GM10847 (cell line): ENCODE data around the gene TNS4.

Experiments used
- POLR2A ChIP-seq: IDR thresholded peaks from 2 replicates; pipeline ENCODE4 v1.6.1; 2011; ENCODE audit not compliant: insufficient read length; ENCODE audit errors: extremely low read depth

TNS4 gene

DNA sequence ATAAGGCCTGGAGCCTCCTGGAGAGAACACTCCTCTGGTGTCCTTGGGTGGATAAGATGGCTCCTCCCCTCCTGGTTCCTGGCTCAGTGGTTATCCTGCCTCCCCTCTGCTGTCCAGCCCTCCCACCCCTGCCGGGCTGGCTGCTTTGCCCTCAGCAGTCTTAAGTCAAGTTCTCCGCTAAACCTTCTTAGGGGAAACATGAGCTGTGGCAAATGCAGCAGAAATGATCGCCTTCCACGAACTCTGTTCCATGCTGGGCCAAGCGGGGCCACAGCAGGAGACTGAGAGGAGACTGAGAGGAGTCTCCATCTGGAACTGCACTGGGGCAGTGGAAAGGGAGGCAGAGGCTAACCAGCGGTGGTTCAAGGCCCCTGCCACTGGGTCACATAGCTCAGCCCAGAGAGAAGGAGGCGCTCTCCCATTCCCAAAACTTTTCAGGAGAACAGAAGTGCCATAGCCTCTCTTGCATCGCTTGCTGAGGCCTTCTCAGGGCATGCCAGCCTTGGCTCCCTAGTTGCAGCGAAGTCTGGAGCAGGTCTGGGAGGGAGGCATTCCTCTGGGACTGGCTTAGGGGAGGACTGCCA is 26.9 kb downstream of the TNS4 start:
- TF ChIP-seq POLR2A, result no peak

DNA sequence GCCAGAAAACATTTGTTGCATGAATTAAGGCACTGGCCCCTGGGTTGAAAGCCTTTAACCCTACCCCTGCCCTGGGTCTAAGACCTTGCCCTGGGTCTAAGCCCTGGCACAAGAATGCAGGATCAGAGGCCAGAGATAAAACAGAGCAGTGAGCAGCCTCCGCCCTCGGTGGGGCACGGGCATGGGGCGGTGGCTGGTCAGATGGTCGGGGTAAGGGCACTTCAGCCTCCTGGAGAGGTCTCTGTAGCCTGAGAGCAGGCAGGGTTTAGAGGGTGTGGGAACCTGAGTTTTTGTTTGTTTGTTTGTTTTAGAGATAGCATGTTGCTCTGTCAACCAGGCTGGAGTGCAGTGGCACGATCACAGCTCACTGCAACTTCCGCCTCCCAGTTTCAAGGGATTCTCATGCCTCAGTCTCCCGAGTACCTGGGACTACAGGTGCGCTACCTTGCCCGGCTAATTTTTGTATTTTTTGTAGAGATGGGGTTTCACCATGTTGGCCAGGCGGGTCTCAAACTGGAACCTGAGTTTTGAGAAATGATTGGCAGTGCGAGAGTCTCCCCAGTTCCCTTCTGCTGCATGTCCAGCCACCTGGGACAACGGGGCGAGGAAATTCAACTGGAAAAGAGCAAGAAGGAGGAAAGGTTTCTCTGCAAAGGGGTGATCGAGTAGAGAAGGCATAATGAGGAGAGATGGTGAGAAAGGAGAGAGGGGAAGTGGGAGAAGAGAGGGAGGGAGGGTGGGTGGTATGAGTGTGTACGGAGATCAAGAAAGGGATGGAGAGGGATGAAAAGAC is 27.7 kb downstream of the TNS4 start:
- TF ChIP-seq POLR2A, result no peak

DNA sequence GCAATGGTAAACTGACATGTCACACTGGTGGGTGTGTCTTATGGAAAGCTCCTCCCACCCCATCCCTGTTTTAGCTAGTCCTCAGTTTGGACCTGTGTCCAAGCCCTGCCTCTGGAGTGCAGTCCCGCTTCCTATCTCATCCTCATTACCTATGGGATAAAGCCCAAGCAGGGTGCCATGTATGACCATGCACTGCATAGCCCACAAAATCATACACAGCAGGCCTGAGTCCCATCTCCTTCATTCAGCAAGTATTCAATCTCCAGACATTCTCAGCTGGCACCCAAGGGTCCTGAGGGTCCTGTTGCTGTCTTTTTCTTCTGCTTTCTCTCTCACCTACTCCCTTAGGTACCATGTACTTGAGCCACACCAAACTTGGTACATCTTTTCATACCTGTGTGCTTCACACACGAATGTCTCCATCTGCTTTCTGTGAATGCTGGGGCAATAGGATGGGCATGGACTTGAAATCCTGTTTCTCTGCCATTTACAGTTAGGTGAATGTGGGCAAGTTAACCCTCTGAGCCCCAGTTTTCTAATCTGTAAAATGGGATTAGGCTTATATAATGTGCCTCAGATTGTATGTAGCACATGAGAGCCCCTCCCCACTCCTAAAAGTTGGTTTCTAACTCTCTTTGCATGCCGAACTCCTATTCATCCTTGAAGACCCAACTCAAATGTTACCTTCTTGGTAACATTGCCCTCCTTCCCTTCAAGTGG is 28.5 kb downstream of the TNS4 start:
- no peak for TF ChIP-seq POLR2A

DNA sequence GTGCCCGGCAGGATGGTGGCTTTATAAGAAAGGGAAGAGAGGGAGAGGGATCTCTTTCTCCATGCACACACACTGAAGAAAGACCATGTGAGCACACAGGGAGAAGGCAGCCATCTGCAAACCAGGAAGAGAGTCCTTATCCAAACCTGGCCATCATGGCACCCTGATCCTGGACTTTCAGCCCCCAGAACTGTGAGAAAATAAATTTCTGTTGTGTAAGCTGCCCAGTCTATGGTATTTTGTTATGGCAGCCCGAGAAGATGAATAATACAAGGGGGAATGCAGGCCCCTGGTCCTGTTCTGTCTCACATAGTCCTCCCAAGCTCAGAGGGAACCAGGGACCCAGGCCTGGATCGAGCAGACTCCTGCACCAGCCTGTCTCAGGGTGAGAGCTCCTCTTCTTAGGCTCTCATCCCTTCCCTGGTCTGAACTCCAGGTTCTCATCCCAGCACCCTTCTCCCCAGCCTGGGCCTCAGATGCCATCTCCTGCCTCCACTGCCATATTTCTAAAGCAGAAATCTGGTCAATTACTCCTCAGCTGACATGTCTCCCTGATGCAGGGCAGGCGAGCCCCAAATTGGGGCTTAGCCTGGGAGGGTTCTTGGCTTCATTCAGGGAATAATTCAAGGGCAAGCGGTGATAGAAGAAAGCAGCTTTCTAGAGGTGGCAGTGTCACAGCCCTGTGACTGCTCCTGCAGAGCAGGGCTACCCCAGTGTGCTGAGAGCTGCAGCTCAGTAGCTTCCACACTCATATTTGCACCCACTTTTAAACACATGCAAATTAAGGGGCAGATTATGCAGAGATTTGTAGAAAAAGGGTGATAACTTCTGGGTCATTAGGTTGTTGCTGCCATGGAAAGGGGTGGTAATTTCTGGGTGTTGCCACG is 29.3 kb downstream of the TNS4 start:
- TF ChIP-seq POLR2A, result no peak

DNA sequence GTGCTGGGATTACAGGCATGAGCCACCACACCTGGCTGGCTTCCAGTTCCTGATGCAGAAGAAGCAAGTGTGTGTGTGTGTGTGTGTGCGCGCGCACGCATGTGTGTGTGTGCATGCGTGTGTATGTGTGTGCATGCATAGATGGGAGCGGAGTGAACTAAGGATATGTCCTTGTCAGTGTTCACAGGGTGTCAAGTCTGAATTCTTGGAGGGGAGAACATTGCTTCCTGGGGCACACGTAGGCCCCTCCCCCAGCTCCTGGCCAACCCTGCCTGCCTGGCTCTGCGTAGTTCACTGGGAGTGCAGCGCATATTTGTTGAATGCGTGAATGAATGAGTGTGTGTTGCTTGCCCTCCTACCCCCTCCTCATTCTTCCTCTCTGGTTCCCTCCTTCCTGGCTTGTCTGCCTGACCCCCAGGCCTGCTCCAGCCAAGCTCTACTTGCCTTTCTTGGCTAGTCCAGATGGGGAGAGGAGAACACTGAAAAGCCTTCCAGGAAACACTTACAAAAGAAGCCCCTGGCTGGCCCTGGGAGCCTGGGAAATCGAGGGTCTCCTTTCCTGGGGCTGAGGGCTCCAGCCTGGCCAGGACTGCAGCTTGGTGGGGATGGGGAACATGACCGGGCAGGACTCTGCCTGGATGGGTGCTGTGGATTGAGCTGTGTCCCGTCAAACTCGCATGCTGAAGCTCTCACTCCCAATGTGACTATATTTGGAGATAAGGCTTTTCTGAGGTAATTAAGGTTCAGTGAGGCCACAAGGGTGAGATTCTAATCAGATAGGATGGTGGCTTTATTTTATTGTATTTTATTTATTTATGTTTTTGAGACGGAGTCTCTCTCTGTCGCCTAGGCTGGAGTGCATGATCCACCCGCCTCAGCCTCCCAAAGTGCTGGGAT is 30.2 kb downstream of the TNS4 start:
- TF ChIP-seq POLR2A, result no peak

DNA sequence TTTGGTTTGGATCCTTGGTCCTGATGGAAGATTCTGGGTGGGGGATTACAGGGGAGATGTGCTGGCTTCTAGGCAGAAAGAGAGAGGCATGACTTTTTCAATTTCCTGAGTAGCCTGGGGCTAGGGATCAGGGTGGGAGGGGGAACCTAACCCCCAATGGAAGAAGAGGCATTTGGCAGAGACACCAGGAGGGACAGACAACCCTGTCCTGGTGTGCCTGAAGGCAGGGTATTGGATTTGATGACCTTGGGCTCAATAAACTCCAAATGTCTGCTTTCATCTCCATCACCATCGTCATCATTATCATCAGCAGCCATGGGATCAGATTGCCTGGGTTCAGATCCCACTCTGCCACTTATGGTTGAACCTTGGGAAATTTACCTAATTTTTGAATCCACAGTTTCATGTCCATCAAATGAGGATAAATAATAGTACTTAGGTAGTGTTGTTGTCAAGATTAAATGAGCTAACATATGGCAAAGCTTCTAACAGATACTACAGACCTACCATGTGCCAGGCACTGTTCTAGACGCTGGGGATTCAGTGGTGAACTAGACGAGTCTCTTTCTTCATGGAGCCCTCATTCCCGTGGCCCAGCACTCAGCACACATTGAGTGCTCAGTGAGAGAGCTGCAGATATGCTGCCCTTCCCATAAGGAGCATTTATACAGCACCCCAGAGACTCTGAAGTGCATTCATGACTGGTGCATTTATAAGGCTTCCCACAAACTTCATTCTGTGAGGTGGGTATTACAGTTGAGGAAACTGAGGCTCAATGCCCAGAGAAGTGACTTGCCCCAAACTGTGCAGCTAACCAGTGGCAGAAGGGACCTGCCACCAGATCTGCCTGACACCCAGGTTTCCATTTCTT is 31.4 kb downstream of the TNS4 start:
- no peak for TF ChIP-seq POLR2A

DNA sequence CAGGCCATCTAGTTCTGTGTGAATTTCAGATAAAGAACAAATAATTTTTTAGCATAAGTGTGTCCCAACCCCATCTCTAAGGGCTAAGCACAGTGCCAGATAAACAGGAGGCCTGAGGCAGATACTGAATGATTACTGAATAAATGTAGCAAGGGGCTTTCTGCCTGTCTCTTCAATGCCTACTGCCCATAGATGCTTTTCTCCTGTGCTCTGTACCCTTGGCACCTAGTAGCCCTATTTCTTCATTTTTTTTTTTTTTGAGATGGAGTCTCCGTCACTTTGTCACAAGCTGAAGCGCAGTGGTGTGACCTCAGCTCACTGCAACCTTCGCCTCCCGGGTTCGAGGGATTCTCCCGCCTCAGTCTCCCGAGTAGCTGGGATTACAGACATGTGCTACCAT is 32.9 kb downstream of the TNS4 start:
- TF ChIP-seq POLR2A, result no peak

DNA sequence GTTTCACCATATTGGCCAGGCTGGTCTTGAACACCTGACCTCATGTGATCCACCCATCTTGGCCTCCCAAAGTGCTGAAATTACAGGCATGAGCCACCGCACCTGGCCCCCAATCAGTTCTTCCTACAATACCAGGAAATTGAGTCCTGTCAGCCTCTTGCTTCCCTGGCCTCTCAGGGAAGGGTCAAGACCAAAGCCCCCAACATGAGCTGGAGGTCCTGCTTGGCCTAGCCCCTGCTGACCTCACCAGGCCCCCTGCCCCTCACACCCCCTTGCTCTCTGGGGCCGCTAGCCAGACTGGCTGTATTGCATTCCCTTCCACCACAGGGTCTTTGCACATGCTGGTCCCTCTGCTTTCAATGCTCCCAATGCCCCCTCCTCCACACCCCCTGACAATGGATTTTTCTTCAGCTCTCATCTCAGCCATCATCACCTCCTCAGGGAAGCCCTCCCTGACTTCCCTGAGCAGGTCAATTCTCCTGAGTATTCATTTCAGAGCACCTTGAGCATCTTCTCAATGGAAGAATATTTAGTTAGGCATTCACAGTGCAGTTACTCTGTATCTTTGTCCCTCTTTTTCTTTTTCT is 34.0 kb downstream of the TNS4 start:
- no peak for TF ChIP-seq POLR2A

DNA sequence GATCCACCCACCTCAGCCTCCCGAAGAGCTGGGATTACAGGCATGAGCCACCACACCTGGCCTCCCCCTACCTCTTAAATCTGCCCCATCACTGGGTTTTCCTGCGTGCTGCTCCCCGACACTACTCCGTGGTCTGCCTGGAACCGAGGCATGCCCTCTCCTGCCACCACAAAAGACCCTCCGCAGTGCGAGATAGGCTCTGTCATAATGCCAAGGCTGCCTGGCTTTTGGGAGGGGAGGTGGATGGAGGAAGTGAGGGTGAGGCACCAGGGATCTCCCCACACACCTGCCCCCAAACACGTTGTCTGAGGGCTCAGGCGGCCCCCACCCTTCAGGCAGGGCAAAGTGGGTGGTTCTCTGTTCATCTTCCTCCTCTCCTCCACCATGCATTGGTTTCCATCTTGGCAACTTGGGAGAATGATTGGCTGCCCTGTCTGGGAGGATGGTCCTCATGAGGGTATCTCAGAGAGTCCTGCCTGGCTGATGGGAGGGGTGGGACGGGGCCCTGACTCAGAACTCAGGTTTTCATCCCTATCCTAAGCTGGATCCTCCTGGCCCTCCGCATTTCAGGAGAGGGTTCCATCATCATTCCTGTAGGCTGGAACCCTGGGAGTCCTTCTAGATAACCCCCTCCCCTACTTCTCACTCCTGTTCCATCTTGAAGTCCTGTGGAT is 35.0 kb downstream of the TNS4 start:
- TF ChIP-seq POLR2A, result no peak

DNA sequence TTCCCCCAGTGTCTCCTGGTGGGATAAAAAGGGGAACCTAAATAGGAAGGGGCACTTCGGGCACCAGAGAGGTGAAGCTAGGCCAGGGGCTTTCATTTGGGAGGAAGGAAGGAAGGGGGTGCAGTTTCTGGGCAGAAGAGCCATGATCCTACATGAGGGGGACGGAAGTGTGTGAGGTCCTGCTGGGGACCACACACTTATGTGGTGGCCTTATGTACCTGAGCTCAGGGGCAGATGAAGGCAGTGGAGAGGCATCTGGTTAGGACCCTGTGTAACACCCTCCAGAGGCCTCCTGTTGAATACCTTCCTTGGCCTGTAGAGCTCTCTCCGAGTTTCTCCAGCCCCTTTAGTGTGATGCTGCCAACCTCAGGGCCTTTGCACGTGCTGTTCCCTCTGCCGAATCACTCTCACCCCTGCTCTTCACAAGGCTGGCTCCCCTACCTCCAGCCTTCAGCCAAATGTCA is 37.0 kb downstream of the TNS4 start:
- no peak for TF ChIP-seq POLR2A

DNA sequence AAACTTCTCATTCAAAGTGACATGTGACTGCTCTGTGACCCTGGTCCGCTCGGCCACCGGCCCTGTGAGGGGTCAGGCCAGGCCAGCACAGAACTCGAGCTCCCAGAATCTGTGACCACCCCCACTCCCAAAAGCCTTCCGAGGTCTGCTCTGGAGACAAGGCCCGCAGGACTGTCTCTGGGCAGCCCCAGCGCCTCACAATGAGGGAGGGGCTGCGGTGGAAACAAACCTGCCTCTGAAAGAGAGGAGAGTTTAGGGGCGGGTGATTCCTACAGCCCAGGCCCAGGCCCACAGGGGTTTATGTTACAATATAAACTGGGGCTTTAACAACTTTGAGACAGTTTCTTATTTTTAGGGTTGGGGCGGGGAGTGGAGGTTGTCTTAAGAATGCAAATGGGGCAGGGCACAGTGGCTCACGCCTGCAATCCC is 38.3 kb downstream of the TNS4 start:
- TF ChIP-seq POLR2A, result no peak
